ENCODE measurements around the gene RUFY3. TPM values are rescaled to one million over a fixed set of nuclear protein-coding genes. Genes with fewer than 3 reads are reported as not detected.

Gene RUFY3
- total and polyA plus RNA-seq, 2 of the 4 experiments (the other 2 are of a cell fraction), result 19.6 to 28.9 TPM

- CTCF ChIA-PET, result no interaction called here
- Histone ChIP-seq H3K56ac (ENCODE audit: extremely low read depth, insufficient read depth, low read length) (no peak overlapping the region), H3K27me3 (ENCODE audit: control insufficient read depth, insufficient read depth, low read length) (no peaks in the 10 kb centered on the region), H3K4me2 (ENCODE audit: low read depth, low read length) (no peak overlapping the region), H4K91ac (ENCODE audit: insufficient read depth, low read depth, low read length) (no peak overlapping the region), H2AFZ (replicated peaks; ENCODE audit: low read length, poor library complexity) (no peak overlapping the region), H3K27ac (ENCODE audit: insufficient read depth, low read length) (no peak overlapping the region), H2BK15ac (ENCODE audit: low read depth, low read length) (no peak overlapping the region; the same call in 2 of the 3 replicates), H2AK9ac (replicated peaks; ENCODE audit: low read depth, low read length, poor library complexity) (no peak overlapping the region), H3K14ac (replicated peaks; ENCODE audit: low read depth, low read length) (no peak overlapping the region), H3K23ac (ENCODE audit: low read depth, low read length) (no peak overlapping the region), H3K9me1 (ENCODE audit: insufficient read depth, low read length) (no peaks in the 10 kb centered on the region), H2BK120ac (ENCODE audit: low read depth, low read length) (no peak overlapping the region), H3K4me3 (ENCODE audit: insufficient read depth, low read depth, low read length) (no peak overlapping the region), H3K18ac (ENCODE audit: low read depth, low read length) (no peak overlapping the region), H3K36me3 (ENCODE audit: control insufficient read depth, insufficient read depth, low read length) (no peaks in the 10 kb centered on the region; the same call in 1 of the 2 replicates), H2AK5ac (ENCODE audit: low read depth, low read length) (no peak overlapping the region), H3K4ac (ENCODE audit: low read depth, low read length) (no peak overlapping the region), H3K9me3 (ENCODE audit: control insufficient read depth, insufficient read depth, low read length) (no peaks in the 10 kb centered on the region), H3K9ac (ENCODE audit: low read depth, low read length) (no peak overlapping the region), H3K79me1 (ENCODE audit: low read depth in 1 of 2, low read length in 2 of 2) (peaks cover under 1 to 4% of the 10 kb centered on the region in 2 experiments; a peak in 1 of 4 replicates), H3K4me1 (ENCODE audit: control insufficient read depth, insufficient read depth, low read length) (no peaks in the 10 kb centered on the region), H4K5ac (ENCODE audit: low read depth, low read length) (no peak overlapping the region), H2BK20ac (ENCODE audit: low read depth, low read length) (no peak overlapping the region), H2BK5ac (ENCODE audit: low read depth, low read length, poor library complexity, severe bottlenecking) (peak overlapping the region; percentile 46), H4K20me1 (ENCODE audit: insufficient read depth, low read length) (no peaks in the 10 kb centered on the region), H4K8ac (ENCODE audit: low read depth in 2 of 2, low read length in 2 of 2) (no peak overlapping the region)
- DNase-seq (no peak), ATAC-seq (ENCODE audit: low read depth) (no peak)
- no TSS peak for BruUV-seq (replicated peaks)
- dilution Hi-C loops (cut with HindIII; ENCODE audit: low sequenced_read_pairs, unreplicated experiment), result no loop called here
- WGBS, 2 experiments (ENCODE audit: extremely low coverage in 2 of 2, insufficient read length in 1 of 2), result no CpG with 5 or more reads among the region's 5 CpGs
- in situ Hi-C loops (cut with MboI; ENCODE audit: low sequenced_read_pairs), result no loop called here
- intact Hi-C loops (cut with micrococcal nuclease), result no loop called here
- TF ChIP-seq FOS (IDR thresholded peaks at IDR 0.05; ENCODE audit: low read depth, low read length) (no peak), SMC3 (IDR thresholded peaks at IDR 0.05; ENCODE audit: low read depth, low read length) (no peak), NFE2L2 (IDR thresholded peaks at IDR 0.05; ENCODE audit: low read depth, low read length) (no peak), CTCF (conservative IDR thresholded peaks at IDR 0.05; ENCODE audit: low read depth, low read length) (no peak)
- POLR2A ChIA-PET (ENCODE audit: unreplicated experiment), result no interaction called here
Measured at GRCh38 chr4:70700712-70701111, 21.1 kb upstream of the RUFY3 start.

All from IMR-90 (cell line).